ENCODE results near the gene HTR4.

HTR4 gene

DNA sequence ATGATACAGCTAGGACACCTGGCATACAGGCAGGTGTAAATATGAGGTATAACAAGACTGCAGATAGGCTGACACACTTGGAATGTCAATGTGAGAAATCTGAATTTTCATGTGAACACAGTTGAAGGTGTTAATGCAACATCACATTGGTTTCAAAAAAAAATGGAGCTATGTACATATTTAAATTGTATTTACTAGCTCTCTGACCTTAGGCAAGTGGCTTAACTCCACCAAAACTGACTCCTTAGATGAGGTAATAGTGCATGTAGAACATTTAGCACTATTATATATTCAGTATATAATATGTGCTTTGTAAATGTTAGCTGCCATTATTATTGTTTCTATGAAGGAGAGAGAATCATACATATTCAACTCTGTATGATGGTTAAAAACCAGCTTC lies 48.0 kb downstream of the HTR4 start:
- no peak for DNase-seq

DNA sequence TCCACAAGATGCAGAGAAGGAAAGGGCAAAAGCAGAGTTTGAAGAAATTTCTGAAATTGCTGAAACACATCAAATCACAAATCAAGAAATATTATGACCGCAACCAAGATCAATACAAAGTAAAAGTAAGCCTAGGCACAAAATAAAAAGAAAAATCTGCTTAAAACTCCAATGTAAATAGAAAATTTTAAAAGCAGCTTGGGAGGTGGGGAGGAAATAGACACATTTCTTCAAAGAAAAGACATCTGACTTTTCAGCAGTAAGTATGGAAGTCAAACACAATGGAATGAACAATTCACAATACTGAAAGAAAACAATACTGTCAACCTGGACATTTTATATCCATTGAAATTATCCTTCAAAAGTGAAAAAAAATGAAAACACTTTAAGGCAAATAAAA lies 55.1 kb downstream of the HTR4 start:
- no peak for DNase-seq

- DNase-seq, result no peak
Measured at GRCh38 chr5:148595697-148596096, 58.6 kb downstream of the HTR4 start.

DNA sequence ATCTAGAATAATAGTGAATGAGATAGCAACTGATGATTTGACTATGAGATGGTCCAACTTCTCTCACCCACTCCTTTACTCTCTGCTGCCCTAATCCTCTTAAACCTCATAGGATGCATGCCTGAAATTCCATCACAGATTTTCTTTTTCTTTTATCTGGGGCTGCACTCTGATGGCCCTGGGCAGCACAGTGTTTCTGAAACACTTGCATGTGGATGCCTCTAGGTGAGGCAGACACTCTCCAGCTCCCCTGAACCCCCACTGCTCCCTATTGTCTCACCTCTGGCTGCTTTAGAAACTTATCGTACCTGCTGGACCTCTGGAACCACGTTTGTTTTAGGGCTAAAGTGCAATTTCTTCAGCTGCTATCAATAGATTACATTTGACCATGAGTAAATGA lies 67.5 kb downstream of the HTR4 start:
- DNase-seq, result no peak

- no peak for DNase-seq
Measured at GRCh38 chr5:148585988-148586387, 68.3 kb downstream of the HTR4 start.

GRCh38 chr5:148584103-148584502 lies 70.2 kb downstream of the HTR4 start:
- no peak for DNase-seq

DNA sequence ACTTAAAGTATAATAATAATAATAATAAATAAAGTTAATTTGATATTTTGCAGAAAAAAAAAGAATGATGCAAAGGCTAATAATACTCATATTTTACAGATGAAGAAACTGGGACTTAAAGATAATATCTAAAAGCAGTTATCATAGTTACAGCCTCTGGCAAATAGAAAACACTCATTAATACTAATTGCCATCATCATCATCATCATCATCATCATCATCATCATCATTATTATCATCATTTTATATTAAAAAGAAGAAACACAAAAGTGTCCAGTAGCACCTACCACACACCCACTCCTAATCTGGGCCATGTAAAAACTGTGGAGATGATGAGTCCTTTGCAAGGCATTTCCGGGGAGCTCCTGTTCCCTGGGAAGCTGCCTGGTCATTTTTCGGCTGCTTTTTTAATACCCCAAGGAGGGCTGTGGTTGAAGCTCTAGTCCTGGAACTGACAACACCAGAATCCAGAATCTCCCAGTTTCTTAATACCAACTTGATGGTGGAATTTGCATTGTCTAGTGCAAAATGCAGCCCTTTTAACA lies 70.8 kb downstream of the HTR4 start:
- no peak for DNase-seq

GRCh38 chr5:148574167-148574566 lies 80.2 kb downstream of the HTR4 start:
- no peak for DNase-seq

GRCh38 chr5:148573374-148573773 lies 81.0 kb downstream of the HTR4 start:
- no peak for DNase-seq

DNA sequence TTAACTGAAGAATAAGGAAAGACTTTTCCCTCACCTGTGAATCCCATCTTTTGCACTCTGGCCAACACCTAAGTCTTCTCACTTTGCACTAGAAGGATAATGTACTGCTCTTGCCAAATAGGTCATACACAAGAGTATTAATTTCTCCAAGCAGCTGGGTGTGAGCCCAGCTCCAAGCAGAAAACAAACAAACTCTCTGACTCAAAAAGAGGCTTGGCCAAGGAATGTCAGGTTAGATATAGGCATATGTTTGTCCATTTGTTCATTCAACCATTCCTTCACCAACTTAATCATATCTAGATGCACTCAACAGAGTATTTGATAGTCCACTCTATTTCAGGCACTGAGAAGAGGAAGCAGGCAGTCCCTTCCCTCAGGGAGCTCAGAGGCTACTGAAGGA lies 84.4 kb downstream of the HTR4 start:
- no peak for DNase-seq

DNA sequence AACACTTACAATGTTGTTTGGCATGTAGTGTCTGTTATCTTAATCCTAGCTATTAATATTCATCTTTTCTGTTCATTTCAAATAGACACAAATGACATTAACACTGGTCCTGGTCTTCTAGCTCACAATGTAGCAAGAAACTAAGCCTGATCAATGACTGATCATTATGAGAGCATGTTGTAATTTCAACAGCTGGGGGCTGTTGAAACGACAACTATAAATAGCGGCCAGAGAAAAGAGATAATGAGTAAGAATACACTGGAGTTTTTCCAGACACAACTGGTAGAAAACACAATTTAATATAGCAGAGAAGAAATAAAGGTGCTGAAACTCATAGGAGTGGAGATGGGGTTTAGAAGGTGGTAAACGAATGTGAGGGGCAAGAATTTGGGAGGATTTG lies 89.2 kb downstream of the HTR4 start:
- DNase-seq, result no peak

GRCh38 chr5:148563021-148563420 lies 91.3 kb downstream of the HTR4 start:
- no peak for DNase-seq

- no peak for DNase-seq
Measured at GRCh38 chr5:148561801-148562311, 92.5 kb downstream of the HTR4 start.

- no peak for DNase-seq
Measured at GRCh38 chr5:148559461-148559860, 94.9 kb downstream of the HTR4 start.

DNA sequence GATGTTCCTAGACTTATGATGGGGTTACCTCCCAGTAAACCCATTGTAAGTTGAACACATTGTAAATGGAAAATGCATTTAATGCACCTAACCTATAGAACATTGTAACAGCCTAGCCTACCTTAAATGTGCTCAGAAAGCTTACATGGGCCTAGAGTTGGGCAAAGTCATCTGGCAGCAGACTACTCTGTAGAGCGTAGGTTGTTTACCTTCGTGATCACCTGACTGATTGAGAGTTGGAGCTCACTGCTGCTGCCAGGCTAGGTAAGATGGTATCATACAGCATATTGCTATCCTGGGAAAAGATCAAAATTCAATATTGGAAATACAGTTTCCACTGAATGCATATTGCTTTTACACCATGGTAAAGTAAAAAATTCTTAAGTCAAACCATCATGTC lies 95.4 kb downstream of the HTR4 start:
- DNase-seq, result no peak

DNA sequence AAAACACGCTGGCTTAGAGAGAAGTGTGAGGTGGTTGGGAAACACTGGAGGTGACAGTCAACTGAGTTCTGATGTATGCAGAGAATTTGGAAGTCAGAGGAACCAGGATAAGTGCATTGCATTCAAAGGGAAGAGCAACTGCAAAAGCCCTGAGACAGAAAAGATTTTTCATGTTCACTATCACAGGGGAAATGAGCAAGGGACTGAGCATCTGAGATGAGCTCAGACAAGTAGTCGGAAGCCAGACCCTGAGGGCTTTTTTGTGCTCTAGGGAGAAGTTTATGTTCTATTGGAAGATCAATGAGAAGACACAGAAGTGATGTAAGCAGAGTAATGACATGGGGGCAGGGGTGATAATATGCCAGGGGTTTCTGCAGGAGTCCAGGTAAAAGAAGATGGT lies 97.5 kb downstream of the HTR4 start:
- DNase-seq, result no peak

- DNase-seq, result no peak
Measured at GRCh38 chr5:148554621-148555020, 99.7 kb downstream of the HTR4 start.

- no peak for DNase-seq
Measured at GRCh38 chr5:148543727-148544126, 110.6 kb downstream of the HTR4 start.

- no peak for DNase-seq
Measured at GRCh38 chr5:148542812-148543211, 111.5 kb downstream of the HTR4 start.

DNA sequence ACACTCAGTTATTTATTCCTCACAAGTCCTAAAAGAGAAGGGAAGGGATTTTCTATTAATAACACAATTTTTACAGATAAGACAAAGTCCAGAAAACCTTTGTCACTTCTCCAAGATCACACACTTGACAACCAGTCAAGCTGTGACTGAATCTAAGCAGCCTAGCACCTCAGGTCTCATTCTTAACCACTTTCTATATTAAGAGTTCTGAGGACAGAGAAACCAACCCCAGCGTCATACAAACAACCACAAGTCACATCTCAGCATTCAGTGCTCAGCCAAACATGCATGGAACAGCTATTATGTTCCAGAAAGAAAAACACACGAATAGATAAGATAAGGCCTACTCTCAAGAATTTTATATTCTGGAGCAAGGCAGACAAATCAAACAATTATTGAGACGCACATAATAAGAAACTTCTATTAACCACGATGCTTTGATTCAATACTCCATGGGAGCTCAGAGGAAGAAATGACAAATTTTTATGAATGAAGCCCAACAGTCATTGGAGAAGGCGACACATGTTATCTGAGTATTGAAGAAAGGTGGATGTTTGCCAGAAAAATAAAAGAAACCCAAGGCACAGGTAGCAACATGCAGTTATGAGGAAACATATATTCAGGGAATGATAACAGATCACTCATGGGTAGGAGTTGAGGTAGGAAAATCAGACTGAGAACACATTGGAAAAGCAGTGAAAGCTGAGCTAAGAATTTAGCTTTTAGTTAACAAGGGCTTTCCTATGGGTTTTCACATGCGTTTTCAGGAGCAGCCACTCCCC lies 113.1 kb downstream of the HTR4 start:
- no peak for DNase-seq

DNA sequence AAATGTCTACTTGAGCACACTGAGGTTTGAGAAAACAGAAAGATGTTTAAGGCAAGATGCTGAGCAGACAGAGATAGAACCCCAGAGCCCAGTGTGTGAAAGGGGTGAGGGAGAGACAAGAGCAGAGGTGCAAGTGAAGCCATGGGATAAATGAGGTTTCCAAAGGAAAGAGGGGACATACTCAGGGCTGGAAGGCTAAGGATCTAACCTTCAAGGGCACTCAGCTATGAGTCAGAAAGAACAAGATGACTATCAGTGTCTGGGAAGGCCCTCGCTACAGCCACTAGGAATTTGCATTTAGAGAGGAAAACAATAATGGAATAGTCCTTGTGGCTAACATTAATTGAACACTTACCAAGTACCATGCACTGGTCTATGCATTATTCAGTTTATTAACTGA lies 113.7 kb downstream of the HTR4 start:
- no peak for DNase-seq

DNA sequence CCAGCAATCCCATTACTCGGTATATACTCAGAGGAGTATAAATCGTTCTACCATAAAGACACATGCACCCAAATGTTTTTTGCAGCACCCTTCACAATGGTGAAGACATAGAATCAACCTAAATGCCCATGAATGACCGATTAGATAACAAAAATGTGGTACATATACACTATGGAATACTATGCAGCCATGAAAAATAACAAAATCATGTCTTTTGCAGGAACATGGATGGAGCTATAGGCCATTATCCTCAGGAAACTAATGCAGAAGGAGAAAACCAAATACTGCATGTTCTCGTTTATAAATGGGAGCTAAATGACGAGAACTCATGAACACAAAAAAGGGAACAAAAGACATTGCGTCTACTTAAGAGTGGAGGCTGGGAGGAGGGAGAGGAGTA lies 114.5 kb downstream of the HTR4 start:
- DNase-seq, result no peak

DNA sequence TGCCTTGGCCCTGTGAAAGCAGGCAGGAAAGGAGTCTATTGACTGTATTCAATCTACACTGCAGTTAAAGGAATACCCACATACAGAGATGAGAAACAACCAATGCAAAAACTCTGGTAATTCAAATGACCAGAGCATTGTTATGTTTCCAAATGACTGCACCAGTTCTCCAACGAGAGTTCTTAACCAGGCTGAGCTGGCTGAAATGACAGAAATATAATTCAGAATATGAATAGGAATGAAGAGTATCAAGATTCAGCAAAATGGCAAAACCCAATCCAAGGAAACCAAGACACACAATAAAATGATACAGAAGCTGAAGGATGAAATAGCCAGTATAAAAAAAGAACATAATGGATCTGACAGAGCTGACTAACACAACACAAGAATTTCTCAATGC lies 119.1 kb downstream of the HTR4 start:
- no peak for DNase-seq

- no peak for DNase-seq
Measured at GRCh38 chr5:148532969-148533670, 121.2 kb downstream of the HTR4 start.

All from NCI-H2107 (cell line).